Hepatocyte (in vitro differentiated cells): Measurements from ENCODE around the gene KIRREL3. TPM values are rescaled to one million over a fixed set of nuclear protein-coding genes. Genes with fewer than 3 reads are reported as not detected.

Experiments
- DNase-seq: peaks from one replicate; pipeline ENCODE4 v3.0.0-alpha.2; 2016; ENCODE audit warnings: low spot score
- H2AFZ ChIP-seq: fragments of 200-600 bp; sonication (generic); 2 replicates; pipeline ENCODE4 v1.6.0; 2016; ENCODE audit warnings: antibody characterized with exemption, mild to moderate bottlenecking
- H3K27ac ChIP-seq: fragments of 200-600 bp; sonication (generic); 2 replicates; pipeline ENCODE4 v1.5.1; 2016; ENCODE audit warnings: mild to moderate bottlenecking
- H3K27me3 ChIP-seq: fragments of 200-600 bp; sonication (generic); 2 replicates; pipeline ENCODE4 v1.6.1; 2016
- H3K36me3 ChIP-seq: fragments of 200-600 bp; sonication (generic); replicated peaks from 2 replicates; pipeline ENCODE4 v1.5.1; 2016; ENCODE audit warnings: low read depth; ENCODE audit not compliant: insufficient read depth
- H3K4me1 ChIP-seq: fragments of 200-600 bp; sonication (generic); 2 replicates; pipeline ENCODE4 v1.5.1; 2016; ENCODE audit warnings: mild to moderate bottlenecking, moderate library complexity; ENCODE audit not compliant: insufficient read depth
- H3K4me2 ChIP-seq: fragments of 200-600 bp; sonication (generic); 2 replicates; pipeline ENCODE4 v1.6.0; 2016
- H3K4me3 ChIP-seq: fragments of 200-600 bp; sonication (generic); 2 replicates; pipeline ENCODE4 v1.5.1; 2016; ENCODE audit warnings: mild to moderate bottlenecking
- H3K79me2 ChIP-seq: fragments of 200-600 bp; sonication (generic); 2 replicates; pipeline ENCODE4 v1.6.0; 2017; ENCODE audit warnings: mild to moderate bottlenecking
- H3K9me2 ChIP-seq: fragments of 200-600 bp; sonication (generic); replicated peaks from 2 replicates; pipeline ENCODE4 v1.6.0; 2017; ENCODE audit warnings: mild to moderate bottlenecking; ENCODE audit not compliant: insufficient read depth
- H3K9me3 ChIP-seq: fragments of 200-600 bp; sonication (generic); 2 replicates; pipeline ENCODE4 v1.5.1; 2016; ENCODE audit warnings: low read depth, mild to moderate bottlenecking
- H4K20me1 ChIP-seq: fragments of 200-600 bp; sonication (generic); 2 replicates; pipeline ENCODE4 v1.6.0; 2016; ENCODE audit warnings: mild to moderate bottlenecking; ENCODE audit not compliant: insufficient read depth, poor library complexity, severe bottlenecking
- CTCF ChIP-seq: fragments of 200-600 bp; sonication (generic); IDR thresholded peaks from 2 replicates; pipeline ENCODE4 v1.5.1; 2016; ENCODE audit warnings: antibody characterized with exemption, mild to moderate bottlenecking; ENCODE audit not compliant: poor library complexity
- EZH2 ChIP-seq: fragments of 200-600 bp; sonication (generic); IDR thresholded peaks from 2 replicates; pipeline ENCODE4 v1.6.1; 2016; ENCODE audit warnings: antibody characterized with exemption, mild to moderate bottlenecking, borderline replicate concordance
- EZH2phosphoT487 ChIP-seq: fragments of 200-600 bp; sonication (generic); IDR thresholded peaks from one replicate; pipeline ENCODE4 v1.6.1; 2018; ENCODE audit warnings: antibody characterized with exemption, mild to moderate bottlenecking, low read depth, moderate library complexity; ENCODE audit not compliant: unreplicated experiment, severe bottlenecking
- WGBS: methylation state at CpG from one replicate; pipeline ENCODE4 v1.1.6; 2016; ENCODE audit warnings: low lambda C conversion rate; ENCODE audit errors: missing lambda C conversion rate; 5-methylcytosine and 5-hydroxymethylcytosine counted together
- polyA plus RNA-seq: library from polyadenylated mRNA; unstranded; fragments of >200 nt; fragmentation: Nextera tagmentation; extraction: Ambion mirVana; gene quantifications from 2 replicates; pipeline ENCODE4 v1.2.1, GENCODE V29; 2016
- total RNA-seq: library from RNA; depleted of rRNA; stranded (reverse); fragments of >200 nt; gene quantifications from 2 replicates; pipeline ENCODE4 v1.2.3, GENCODE V29; 2014

Gene KIRREL3
- total and polyA plus RNA-seq, 2 experiments from 2014 or later: 0.33 to 0.86 TPM

GRCh38 chr11:126897430-126897829 is 103.1 kb downstream of the KIRREL3 start:
- no peak for TF ChIP-seq EZH2phosphoT487
- TF ChIP-seq EZH2: no peak
- no peak for TF ChIP-seq CTCF
- no peak overlapping the region for H2AFZ ChIP-seq
- peaks cover 5% of the 10 kb centered on the region for H3K27me3 ChIP-seq
- H4K20me1 ChIP-seq: no peaks in the 10 kb centered on the region
- no peaks in the 10 kb centered on the region for H3K4me1 ChIP-seq
- 92% methylated on average over 2 of the region's 2 CpGs for WGBS
- H3K36me3 ChIP-seq: no peaks in the 10 kb centered on the region
- DNase-seq: no peak
- no peak overlapping the region for H3K4me3 ChIP-seq
- H3K9me3 ChIP-seq: no peaks in the 10 kb centered on the region
- H3K9me2 ChIP-seq: no peaks in the 10 kb centered on the region
- H3K27ac ChIP-seq: no peak overlapping the region
- H3K79me2 ChIP-seq: no peaks in the 10 kb centered on the region
- H3K4me2 ChIP-seq: no peak overlapping the region

- Histone ChIP-seq H3K9me3 (no peaks in the 10 kb centered on the region), H3K4me2 (no peak overlapping the region), H3K79me2 (no peaks in the 10 kb centered on the region), H3K27me3 (peaks cover 5% of the 10 kb centered on the region), H3K4me1 (no peaks in the 10 kb centered on the region), H3K27ac (no peak overlapping the region), H4K20me1 (no peaks in the 10 kb centered on the region), H3K36me3 (no peaks in the 10 kb centered on the region), H3K9me2 (no peaks in the 10 kb centered on the region), H3K4me3 (no peak overlapping the region), H2AFZ (no peak overlapping the region)
- DNase-seq: no peak
- no peak for TF ChIP-seq EZH2
- no peak for TF ChIP-seq CTCF
- no peak for TF ChIP-seq EZH2phosphoT487
Measured at GRCh38 chr11:126896025-126896424, 104.5 kb downstream of the KIRREL3 start.

GRCh38 chr11:126893796-126894195 is 106.8 kb downstream of the KIRREL3 start:
- TF ChIP-seq EZH2phosphoT487: no peak
- TF ChIP-seq CTCF: no peak
- no peaks in the 10 kb centered on the region for H3K9me3 ChIP-seq
- H3K4me3 ChIP-seq: no peak overlapping the region
- H3K4me1 ChIP-seq: no peaks in the 10 kb centered on the region
- no peak overlapping the region for H3K4me2 ChIP-seq
- no peaks in the 10 kb centered on the region for H4K20me1 ChIP-seq
- no peak overlapping the region for H2AFZ ChIP-seq
- H3K27ac ChIP-seq: no peak overlapping the region
- WGBS: 56% methylated on average over 5 of the region's 5 CpGs
- no peak for DNase-seq
- no peaks in the 10 kb centered on the region for H3K9me2 ChIP-seq
- peaks cover 5% of the 10 kb centered on the region for H3K27me3 ChIP-seq
- H3K79me2 ChIP-seq: no peaks in the 10 kb centered on the region
- H3K36me3 ChIP-seq: no peaks in the 10 kb centered on the region

- no peak for DNase-seq
- H4K20me1 ChIP-seq: no peaks in the 10 kb centered on the region
- no peaks in the 10 kb centered on the region for H3K4me1 ChIP-seq
- no peaks in the 10 kb centered on the region for H3K36me3 ChIP-seq
- no peak overlapping the region for H2AFZ ChIP-seq
- no peaks in the 10 kb centered on the region for H3K79me2 ChIP-seq
- peaks cover 5% of the 10 kb centered on the region for H3K27me3 ChIP-seq
- no peaks in the 10 kb centered on the region for H3K9me2 ChIP-seq
- H3K27ac ChIP-seq: no peak overlapping the region
- TF ChIP-seq EZH2 (no peak), EZH2phosphoT487 (no peak), CTCF (no peak)
- WGBS: 58% methylated on average over 9 of the region's 9 CpGs
- H3K9me3 ChIP-seq: no peaks in the 10 kb centered on the region
- no peak overlapping the region for H3K4me3 ChIP-seq
- no peak overlapping the region for H3K4me2 ChIP-seq
Measured at GRCh38 chr11:126892756-126893155, 107.8 kb downstream of the KIRREL3 start.
